Skeletal muscle satellite cell (primary cell): Measurements from ENCODE around the gene DLL4. TPM values are rescaled to one million over a fixed set of nuclear protein-coding genes. Genes with fewer than 3 reads are reported as not detected.

Experiments
- small RNA-seq: library from RNA; depleted of rRNA; stranded (forward); fragments of <200 nt; gene quantifications from one replicate; pipeline ENCODE3, GENCODE V24; 2012

The DLL4 gene

Small RNAs within 50 kb of the gene (small RNA-seq; reads per million reads assigned to genes)
- not detected for gene ISCA1P4
